Activated CD4-positive, alpha-beta T cell treated with anti-CD3 and anti-CD28 coated beads, Interleukin-2, Interleukin-4, amounts not matched to agents 100 ng/mL and 50 ng/mL, durations not matched to agents 16 hours and 8 hours (primary cell): ENCODE measurements around the gene CCDC85B.
"Not testable (repeated sequence)": the region's sequence is repeated elsewhere in the genome, so short reads cannot be mapped to it uniquely, and the experiment has no call there.

Experiments used
- DNase-seq: peaks from one replicate; pipeline ENCODE4 v3.0.0-alpha.2; 2020; ENCODE audit warnings: low spot score

Gene CCDC85B

GRCh38 chr11:65890324-65891218 is at the start of gene CCDC85B:
CCDC85B (plus strand) TSS chr11:65890673; CDS start chr11:65890784, 111 bp downstream.
- peak; percentile 99 for DNase-seq

GRCh38 chr11:65842144-65842543 is 48.3 kb upstream of the CCDC85B start:
- DNase-seq: no peak

DNA sequence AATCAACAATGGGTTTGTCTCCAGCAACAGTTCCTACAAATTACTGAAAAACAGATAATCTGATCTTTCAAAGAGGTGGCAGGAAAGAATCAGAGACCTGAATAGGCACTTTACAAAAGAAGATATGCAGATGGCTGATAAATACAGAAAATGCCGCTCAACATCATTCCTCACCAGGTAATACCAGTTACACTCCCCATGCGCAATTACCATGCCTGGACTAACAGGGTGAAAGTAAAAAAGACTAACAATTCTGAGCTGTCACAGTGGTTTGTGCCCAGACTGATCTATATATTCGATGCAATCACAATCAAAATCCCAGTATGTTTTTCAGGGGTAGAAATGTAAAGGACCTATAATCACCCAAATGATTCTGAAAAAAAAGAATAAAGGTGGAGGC is 46.7 kb upstream of the CCDC85B start:
- no peak for DNase-seq

DNA sequence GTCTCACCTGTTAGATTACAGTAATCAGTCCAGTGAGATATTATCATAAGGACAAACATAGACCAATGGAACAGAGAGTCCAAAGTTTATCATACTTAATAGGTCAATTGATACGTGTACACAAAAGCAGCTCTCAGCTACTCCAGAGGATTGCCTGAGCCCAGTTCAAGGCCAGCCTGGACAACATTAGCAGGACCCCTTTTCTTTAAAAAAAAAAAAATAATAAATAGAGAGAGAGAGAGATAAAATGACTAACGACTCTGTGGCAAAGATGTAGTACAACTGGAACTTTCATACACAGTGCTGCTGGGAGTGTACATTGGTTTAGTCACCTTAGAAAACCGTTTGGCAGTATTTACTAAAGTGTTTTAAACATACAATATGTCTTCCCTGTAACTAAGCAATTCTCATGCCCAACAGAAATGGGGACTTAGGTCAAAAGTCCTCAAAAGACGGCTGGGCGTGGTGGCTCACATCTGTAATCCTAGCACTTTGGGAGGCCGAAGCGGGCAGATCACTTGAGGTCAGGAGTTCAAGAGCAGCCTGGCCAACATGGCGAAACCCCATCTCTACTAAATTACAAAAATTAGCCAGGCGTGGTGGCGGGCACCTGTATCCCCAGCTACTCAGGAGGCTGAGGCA is 46.1 kb upstream of the CCDC85B start:
- no peak for DNase-seq

DNA sequence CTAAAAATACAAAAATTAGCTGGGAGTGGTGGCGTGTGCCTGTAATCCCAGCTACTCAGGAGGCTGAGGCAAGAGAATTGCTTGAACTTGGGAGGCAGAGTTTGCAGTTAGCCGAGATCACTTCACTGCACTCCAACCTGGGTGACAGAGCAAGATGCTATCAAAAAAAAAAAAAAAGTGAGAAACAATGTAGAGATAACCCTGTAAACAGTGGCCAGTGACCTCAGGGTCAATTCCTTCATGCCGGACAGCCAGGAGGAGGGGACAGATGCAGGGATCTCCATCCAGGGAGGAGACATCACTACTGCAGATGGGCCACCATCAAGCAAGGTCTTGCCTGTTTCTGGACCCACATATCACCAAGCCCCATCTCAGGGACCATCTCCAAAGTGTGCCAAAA is 42.7 kb upstream of the CCDC85B start:
- DNase-seq: no peak

DNA sequence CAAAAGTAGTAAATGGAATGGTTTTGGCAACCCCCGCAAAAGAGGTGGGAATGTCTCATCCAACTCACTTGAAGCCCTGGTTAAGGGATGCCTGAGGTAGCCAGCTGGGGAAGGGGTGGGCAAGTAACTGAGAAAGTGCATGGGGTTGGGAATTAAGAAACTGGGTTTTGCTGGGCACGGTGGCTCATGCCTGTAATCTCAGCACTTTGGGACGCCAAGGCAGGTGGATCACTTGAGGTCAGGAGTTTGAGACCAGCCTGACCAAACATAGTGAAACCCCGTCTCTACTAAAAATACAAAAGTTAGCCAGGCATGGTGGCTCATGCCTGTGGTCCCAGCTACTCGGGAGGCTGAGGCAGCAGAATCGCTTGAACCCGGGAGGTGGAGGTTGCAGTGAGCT is 41.8 kb upstream of the CCDC85B start:
- not testable (repeated sequence) for DNase-seq

DNA sequence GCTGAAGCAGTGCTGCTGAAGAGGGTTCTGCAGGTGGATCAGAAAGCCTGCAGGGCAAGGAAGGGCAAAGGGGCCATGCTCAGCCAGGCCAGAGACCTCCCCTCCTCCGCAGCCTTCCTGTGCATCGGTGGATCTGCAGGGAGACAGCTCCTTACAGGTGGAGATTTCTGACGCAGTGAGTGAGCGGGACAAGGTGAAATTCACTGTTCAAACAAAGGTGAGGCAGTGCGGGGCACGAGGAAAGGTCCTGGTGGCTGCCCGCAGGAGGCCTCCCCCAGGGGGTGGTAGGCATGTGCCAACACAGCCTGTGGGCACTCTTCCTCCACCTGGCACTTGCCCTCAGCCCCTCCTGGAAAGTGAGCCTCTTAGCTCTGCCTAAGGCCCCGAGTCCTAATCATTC is 41.1 kb upstream of the CCDC85B start:
- no peak for DNase-seq

GRCh38 chr11:65849771-65850216 is 40.7 kb upstream of the CCDC85B start:
- DNase-seq: no peak

DNA sequence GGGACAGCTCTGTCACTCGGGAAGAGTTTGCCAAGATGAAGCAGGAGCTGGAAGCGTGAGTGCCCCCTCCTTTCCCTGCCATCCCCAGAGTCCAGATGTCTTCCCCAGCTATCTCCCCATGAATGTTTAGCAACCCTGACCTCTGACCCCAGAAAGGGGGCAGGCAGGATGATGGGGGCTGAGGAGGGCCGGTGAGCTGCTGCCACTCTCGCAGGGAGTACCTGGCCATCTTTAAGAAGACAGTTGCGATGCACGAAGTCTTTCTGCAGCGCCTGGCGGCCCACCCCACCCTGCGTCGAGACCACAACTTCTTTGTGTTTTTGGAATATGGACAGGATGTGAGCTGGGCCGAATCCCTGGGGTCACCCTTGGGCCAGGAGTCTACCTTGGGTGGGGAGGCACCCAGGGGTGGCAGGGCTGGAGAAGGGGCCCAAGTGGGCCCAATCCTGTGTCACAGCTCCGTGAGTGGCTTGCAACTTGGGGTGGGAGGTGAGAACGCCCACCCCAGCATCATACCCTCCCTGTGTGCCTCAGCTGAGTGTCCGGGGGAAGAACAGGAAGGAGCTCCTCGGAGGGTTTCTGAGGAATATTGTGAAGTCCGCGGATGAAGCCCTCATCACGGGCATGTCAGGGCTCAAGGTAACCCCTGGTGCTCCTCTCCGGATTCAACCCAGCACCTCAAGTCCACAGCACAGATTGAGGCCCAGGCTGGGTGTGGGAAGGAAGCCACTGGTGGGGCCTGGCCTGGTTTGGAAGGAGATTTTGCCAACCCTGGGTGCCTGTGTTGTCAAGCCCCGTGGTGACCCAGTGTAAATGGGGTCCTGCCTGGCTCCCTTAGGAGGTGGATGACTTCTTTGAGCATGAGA is 40.0 kb upstream of the CCDC85B start:
- DNase-seq: no peak

- DNase-seq: no peak
Observed at GRCh38 chr11:65851083-65851579, 39.3 kb upstream of the CCDC85B start.

GRCh38 chr11:65851811-65852507 is 38.5 kb upstream of the CCDC85B start:
- DNase-seq: no peak

GRCh38 chr11:65852508-65853245 is 37.8 kb upstream of the CCDC85B start:
- DNase-seq: no peak

DNA sequence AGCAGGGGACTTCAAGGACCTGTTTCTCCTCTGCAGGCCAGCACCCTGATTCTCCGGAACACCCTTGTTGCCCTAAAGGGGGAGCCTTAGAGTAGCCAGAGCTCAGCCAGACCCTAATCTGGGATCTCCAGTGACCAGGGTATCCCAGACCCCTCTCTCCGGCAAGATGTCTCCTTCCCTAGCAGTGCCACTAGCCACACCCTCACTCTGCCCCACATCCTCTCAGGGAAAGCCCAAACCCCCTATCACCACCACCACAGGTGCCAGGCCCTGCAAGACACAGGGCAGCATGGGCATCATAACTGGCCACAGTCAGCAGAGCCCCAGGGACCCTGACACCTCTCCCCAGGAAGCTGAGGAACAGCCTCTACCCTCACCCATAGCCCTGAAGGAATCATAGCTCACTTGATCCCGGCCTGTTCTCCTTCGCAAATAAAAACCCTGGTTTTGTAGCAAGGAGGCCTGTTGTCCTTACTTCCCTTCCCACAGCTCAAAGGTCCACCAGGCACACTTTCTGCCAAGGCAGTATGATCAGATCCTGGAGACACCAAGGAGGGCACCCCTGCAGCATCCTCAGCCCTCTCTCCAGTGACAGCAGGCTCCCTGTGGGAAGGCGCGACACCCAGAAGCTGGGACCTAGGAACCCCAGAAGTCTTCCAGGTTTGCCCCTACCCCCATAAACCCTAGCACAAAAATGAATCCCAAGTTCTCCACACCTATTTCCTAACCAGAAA is 37.1 kb upstream of the CCDC85B start:
- DNase-seq: no peak

- DNase-seq: no peak
Observed at GRCh38 chr11:65854161-65854592, 36.3 kb upstream of the CCDC85B start.

GRCh38 chr11:65854852-65855837 is 35.3 kb upstream of the CCDC85B start:
- DNase-seq: no peak

DNA sequence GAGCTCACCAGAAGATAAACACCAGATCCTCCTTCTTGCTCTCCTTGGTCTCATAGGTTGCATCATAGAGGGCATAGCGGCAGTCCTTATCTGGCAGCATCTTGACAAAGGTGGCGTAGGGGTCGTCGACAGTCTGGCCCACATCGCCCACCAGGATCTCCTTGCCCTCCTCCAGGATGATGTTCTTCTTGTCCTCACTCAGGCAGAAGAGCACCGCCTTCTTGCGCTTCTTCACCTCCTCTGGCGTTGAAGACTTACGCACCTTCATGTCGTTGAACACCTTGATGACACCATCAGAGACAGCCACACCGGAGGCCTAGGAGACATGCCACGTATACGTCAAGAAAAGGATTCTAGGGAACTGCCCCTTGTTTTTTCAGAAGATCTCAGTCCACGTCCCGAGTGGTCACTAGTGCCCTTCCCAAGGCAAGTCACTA is 34.5 kb upstream of the CCDC85B start:
- DNase-seq: no peak

DNA sequence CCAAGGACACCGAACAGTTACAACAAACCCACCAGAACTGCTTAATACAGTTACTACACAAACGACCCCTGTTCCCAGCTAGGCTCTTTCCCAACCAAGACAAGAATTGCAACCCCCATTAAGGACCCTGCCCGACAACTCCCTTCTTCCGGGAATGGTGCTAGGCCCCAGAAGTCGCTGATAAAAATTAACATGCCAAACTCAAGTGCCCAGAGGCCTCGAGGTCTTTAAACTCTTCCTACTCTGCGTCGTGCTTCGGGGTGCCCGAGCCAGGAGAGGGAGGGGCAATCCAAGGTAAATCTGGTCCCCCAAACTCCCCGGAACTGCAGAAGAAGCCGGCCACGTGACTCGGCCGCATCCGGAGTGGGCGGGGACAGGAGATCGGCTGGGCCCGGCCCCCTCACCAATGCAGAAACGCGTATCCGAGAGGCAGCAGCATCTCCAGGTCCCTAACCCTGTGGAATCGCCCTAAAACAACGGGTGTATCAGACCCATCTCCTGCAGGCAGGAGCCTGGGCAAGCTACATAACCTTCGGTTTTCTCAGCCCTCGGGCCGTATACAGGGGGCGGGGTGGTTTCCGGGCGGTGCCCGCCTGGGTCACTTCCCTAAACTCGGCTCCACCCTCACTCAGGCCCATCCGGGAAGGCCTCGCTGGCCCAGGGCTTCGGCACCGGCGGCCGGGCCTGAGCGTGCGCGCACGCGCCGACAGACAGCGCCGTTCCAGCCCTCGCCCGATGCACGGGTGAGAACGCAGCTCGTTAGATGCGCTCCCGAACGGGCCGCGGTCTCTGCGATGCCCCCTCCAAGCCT is 33.6 kb upstream of the CCDC85B start:
- DNase-seq: peak; percentile 82

- DNase-seq: no peak
Observed at GRCh38 chr11:65857500-65857852, 33.0 kb upstream of the CCDC85B start.
